Measurements from ENCODE around the gene UTP4.

Gene UTP4

DNA sequence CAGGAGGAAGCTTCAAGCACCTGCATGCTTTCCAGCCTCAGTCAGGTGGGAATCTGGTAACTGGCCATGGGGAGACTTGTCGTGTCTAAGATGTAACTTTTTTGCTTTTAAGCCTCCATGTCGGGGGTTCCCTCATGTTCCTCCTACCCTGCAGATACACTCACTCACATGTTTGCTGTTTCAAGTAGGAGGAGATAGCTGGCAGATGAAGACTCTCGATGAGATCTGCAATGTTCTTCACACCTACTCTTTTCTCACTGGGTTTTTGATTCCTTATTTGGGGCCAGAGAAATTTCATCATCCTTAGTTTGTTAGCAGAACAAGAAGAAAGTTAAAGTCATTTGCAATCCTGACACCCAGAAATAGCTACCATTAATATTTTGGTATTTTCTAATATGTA is 24.7 kb downstream of the UTP4 start:
- Histone ChIP-seq H3K9me2 (replicated peaks; ENCODE audit: control insufficient read depth, low read length) (no peaks in the 10 kb centered on the region), H3K4me2 (ENCODE audit: low read length) (no peak overlapping the region), H3K9me3 (ENCODE audit: control insufficient read depth, insufficient read depth, low read length) (no peaks in the 10 kb centered on the region), H3K79me2 (ENCODE audit: control insufficient read depth, low read length) (peaks cover 3% of the 10 kb centered on the region; the same call in 1 of the 2 replicates), H3K4me1 (ENCODE audit: control insufficient read depth, low read length) (no peaks in the 10 kb centered on the region), H3K27ac (ENCODE audit: low read depth, low read length) (no peak overlapping the region), H3K27me3 (ENCODE audit: control insufficient read depth, low read length) (no peaks in the 10 kb centered on the region), H3K4me3 (ENCODE audit: low read length) (no peak overlapping the region), H4K20me1 (ENCODE audit: control insufficient read depth, insufficient read depth, low read depth, low read length) (no peaks in the 10 kb centered on the region), H3F3A (ENCODE audit: control insufficient read depth, insufficient read depth) (0 out of 2 replicates have a peak, but pooled peaks cover 2% of the 10 kb centered on the region), H3K36me3 (ENCODE audit: control insufficient read depth, low read length) (peaks cover 83% of the 10 kb centered on the region)
- TF ChIP-seq CTCF (IDR thresholded peaks at IDR 0.05; ENCODE audit: low read depth, low read length, poor library complexity, severe bottlenecking): no peak
- TF ChIP-seq EZH2phosphoT487 (IDR thresholded peaks at IDR 0.05; ENCODE audit: borderline replicate concordance, low read length): no peak

- Histone ChIP-seq H3K27ac (ENCODE audit: low read depth, low read length) (no peak overlapping the region), H3K36me3 (ENCODE audit: control insufficient read depth, low read length) (peaks cover 80% of the 10 kb centered on the region), H3K9me3 (ENCODE audit: control insufficient read depth, insufficient read depth, low read length) (no peaks in the 10 kb centered on the region), H3K27me3 (ENCODE audit: control insufficient read depth, low read length) (no peaks in the 10 kb centered on the region), H3K79me2 (ENCODE audit: control insufficient read depth, low read length) (no peaks in the 10 kb centered on the region), H3K4me1 (ENCODE audit: control insufficient read depth, low read length) (no peaks in the 10 kb centered on the region), H3K4me2 (ENCODE audit: low read length) (no peak overlapping the region), H3K9me2 (replicated peaks; ENCODE audit: control insufficient read depth, low read length) (no peaks in the 10 kb centered on the region), H3K4me3 (ENCODE audit: low read length) (no peak overlapping the region), H3F3A (ENCODE audit: control insufficient read depth, insufficient read depth) (no peaks in the 10 kb centered on the region), H4K20me1 (ENCODE audit: control insufficient read depth, insufficient read depth, low read depth, low read length) (no peaks in the 10 kb centered on the region)
- TF ChIP-seq EZH2phosphoT487 (IDR thresholded peaks at IDR 0.05; ENCODE audit: borderline replicate concordance, low read length): no peak
- no peak for TF ChIP-seq CTCF (IDR thresholded peaks at IDR 0.05; ENCODE audit: low read depth, low read length, poor library complexity, severe bottlenecking)
These were observed 27.7 kb downstream of the UTP4 start for GRCh38 chr16:69160192-69160591.

DNA sequence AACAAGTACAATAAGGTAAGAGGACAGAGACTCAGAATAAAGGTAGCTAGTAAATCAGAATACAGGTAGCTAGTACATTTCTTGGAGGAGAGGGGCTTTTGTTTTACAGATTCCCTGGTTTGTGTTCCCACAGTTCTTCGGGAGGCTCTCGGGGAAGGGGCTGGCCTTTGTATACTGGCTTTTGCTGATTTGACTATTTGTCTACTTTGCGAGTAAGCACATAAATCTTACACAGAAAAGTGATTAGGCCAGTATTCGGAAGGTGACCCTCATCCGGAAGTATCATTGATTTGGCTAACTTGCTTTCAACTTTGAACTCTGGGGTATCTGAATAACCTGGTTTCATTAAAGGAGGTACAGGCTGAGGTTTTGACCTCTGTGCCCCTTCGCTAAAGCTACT is 33.1 kb downstream of the UTP4 start:
- Histone ChIP-seq H3K27me3 (ENCODE audit: control insufficient read depth, low read length) (no peaks in the 10 kb centered on the region), H3K9me3 (ENCODE audit: control insufficient read depth, insufficient read depth, low read length) (no peaks in the 10 kb centered on the region), H3K4me1 (ENCODE audit: control insufficient read depth, low read length) (peaks cover 16% of the 10 kb centered on the region), H3K36me3 (ENCODE audit: control insufficient read depth, low read length) (peaks cover 87% of the 10 kb centered on the region), H4K20me1 (ENCODE audit: control insufficient read depth, insufficient read depth, low read depth, low read length) (no peaks in the 10 kb centered on the region), H3K27ac (ENCODE audit: low read depth, low read length) (no peak overlapping the region), H3K9me2 (replicated peaks; ENCODE audit: control insufficient read depth, low read length) (no peaks in the 10 kb centered on the region), H3K4me2 (ENCODE audit: low read length) (no peak overlapping the region), H3K4me3 (ENCODE audit: low read length) (no peak overlapping the region), H3F3A (ENCODE audit: control insufficient read depth, insufficient read depth) (peaks cover 4% of the 10 kb centered on the region), H3K79me2 (ENCODE audit: control insufficient read depth, low read length) (no peaks in the 10 kb centered on the region)
- TF ChIP-seq CTCF (IDR thresholded peaks at IDR 0.05; ENCODE audit: low read depth, low read length, poor library complexity, severe bottlenecking) (no peak), EZH2phosphoT487 (IDR thresholded peaks at IDR 0.05; ENCODE audit: borderline replicate concordance, low read length) (no peak)
